Astrocyte of the cerebellum (primary cell): ENCODE data around the gene HOXB8.
A peak's percentile ranks its signal among the peaks of the same experiment; 100 is the strongest.

Source experiments
- DNase-seq: peaks from one replicate; pipeline ENCODE4 v3.0.0-alpha.2; 2011; ENCODE audit warnings: low read depth
- H3K4me3 ChIP-seq: 2 replicates; pipeline ENCODE4 v1.5.1; 2011; ENCODE audit warnings: mild to moderate bottlenecking, low read depth, low read length, moderate library complexity
- CTCF ChIP-seq: IDR thresholded peaks from 2 replicates; pipeline ENCODE4 v1.5.1; 2012; ENCODE audit warnings: low read length, low read depth, moderate library complexity, mild to moderate bottlenecking; ENCODE audit errors: missing control alignments
- in situ Hi-C: cut with HindIII; loops from 2 replicates; pipeline ENCODE4 v1.10.0; 2017; ENCODE audit warnings: low sequenced_read_pairs

Gene HOXB8

GRCh38 chr17:48636177-48637018, 21.3 kb upstream of the HOXB8 start:
- in situ Hi-C loops, result no loop called here
- peak; percentile 41 for TF ChIP-seq CTCF
- no peak overlapping the region for H3K4me3 ChIP-seq
- DNase-seq, result no peak

- H3K4me3 ChIP-seq, result no peak overlapping the region
- in situ Hi-C loops, result no loop called here
- DNase-seq, result no peak
- no peak for TF ChIP-seq CTCF
These were observed 19.6 kb upstream of the HOXB8 start for GRCh38 chr17:48634493-48635208.

- in situ Hi-C loops, result no loop called here
- no peak overlapping the region for H3K4me3 ChIP-seq
- no peak for DNase-seq
- TF ChIP-seq CTCF, result no peak
These were observed 18.2 kb upstream of the HOXB8 start for GRCh38 chr17:48633266-48633677.

GRCh38 chr17:48632579-48633265, 17.6 kb upstream of the HOXB8 start:
- no peak overlapping the region for H3K4me3 ChIP-seq
- DNase-seq, result no peak
- in situ Hi-C loops, result no loop called here
- TF ChIP-seq CTCF, result no peak

- in situ Hi-C loops, result no loop called here
- no peak overlapping the region for H3K4me3 ChIP-seq
- DNase-seq, result no peak
- TF ChIP-seq CTCF, result no peak
These were observed 16.8 kb upstream of the HOXB8 start for GRCh38 chr17:48631693-48632578.
